Gastrocnemius medialis (tissue), 4 donors: Measurements from ENCODE around the gene EPO.
A peak's percentile ranks its signal among the peaks of the same experiment; 100 is the strongest.

Source experiments
- POLR2A ChIP-seq, 2 donors: fragments of 450-650 bp; IDR thresholded peaks; one replicate each; pipeline ENCODE4 v1.6.1; 2017; ENCODE audit warnings: antibody characterized with exemption in 2 of 2, mild to moderate bottlenecking in 2 of 2, moderate library complexity in 2 of 2
- TF ChIP-seq, protein P1 (sequence below), 5 experiments: fragments of 450-650 bp in 3 of 5; fragments of 200-600 bp in 2 of 5; sonication (generic) in 2 of 5; IDR thresholded peaks in 4 of 5; conservative IDR thresholded peaks in 1 of 5; 1 replicate in 4 of 5; 2 replicates in 1 of 5; pipeline ENCODE4 v1.5.1; 2016 to 2019; ENCODE audit warnings: antibody characterized with exemption in 5 of 5, mild to moderate bottlenecking in 3 of 5, moderate library complexity in 3 of 5

DNA sequence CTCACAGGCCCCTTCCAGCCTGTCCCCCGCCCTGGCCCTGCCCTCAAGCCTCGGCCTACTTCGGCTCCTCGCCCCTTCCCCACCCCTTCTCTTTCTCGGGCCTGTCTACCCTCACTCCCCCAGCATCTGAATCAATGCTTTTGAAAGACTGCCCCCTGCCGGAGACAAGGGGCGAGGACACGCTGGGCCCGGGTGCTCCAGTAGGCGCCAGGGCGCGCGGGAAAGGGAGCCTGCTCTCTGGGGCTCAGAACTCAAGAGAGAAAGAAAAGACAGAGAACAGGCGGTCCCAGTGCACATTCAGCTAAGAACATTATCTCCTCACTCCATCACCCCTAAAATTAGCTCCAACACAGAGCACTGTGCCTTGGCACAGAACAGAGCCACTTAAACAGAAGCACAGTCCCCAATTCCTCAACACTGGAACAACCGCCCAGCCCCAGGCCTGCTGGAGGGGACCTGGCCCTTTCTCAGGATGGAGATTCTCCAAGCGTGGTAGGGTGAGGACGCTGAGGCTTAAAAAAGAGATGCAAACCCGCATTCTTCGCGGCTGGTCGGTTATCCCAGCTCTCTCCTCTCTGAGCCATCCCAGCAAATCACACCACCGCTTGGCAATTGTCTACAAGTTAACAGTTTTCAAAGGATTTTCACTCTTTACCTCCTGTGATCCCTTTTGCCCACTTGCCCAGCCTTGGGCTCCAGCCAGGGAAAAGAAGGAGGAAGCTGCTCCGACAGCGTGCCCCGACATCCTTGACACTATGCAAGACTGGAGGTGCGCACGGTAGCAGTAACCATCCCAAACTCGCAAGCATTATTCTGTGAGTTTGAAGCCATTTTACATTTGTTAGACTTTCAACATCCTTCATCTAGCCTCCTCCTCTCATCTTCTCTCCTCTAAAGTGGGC is 28.3 kb upstream of the EPO start:
- TF ChIP-seq, protein P1, sequence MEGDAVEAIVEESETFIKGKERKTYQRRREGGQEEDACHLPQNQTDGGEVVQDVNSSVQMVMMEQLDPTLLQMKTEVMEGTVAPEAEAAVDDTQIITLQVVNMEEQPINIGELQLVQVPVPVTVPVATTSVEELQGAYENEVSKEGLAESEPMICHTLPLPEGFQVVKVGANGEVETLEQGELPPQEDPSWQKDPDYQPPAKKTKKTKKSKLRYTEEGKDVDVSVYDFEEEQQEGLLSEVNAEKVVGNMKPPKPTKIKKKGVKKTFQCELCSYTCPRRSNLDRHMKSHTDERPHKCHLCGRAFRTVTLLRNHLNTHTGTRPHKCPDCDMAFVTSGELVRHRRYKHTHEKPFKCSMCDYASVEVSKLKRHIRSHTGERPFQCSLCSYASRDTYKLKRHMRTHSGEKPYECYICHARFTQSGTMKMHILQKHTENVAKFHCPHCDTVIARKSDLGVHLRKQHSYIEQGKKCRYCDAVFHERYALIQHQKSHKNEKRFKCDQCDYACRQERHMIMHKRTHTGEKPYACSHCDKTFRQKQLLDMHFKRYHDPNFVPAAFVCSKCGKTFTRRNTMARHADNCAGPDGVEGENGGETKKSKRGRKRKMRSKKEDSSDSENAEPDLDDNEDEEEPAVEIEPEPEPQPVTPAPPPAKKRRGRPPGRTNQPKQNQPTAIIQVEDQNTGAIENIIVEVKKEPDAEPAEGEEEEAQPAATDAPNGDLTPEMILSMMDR (IDR thresholded peaks at IDR 0.05 in 4 of 5, conservative IDR thresholded peaks at IDR 0.05 in 1 of 5), result peak; percentile 78 to 93 (median 89)
- TF ChIP-seq POLR2A (IDR thresholded peaks at IDR 0.05), result no peak
